HPDE6-E6E7 (cell line): ENCODE data around the gene SPC24.
"Not testable (repeated sequence)": the region's sequence is repeated elsewhere in the genome, so short reads cannot be mapped to it uniquely, and the experiment has no call there.

Experiments used
- DNase-seq: peaks from one replicate; pipeline ENCODE4 v3.0.0; 2011; ENCODE audit warnings: missing footprints; ENCODE audit errors: extremely low spot score

SPC24 gene

GRCh38 chr19:11191934-11192333 is 36.4 kb upstream of the SPC24 start:
- DNase-seq, result no peak

DNA sequence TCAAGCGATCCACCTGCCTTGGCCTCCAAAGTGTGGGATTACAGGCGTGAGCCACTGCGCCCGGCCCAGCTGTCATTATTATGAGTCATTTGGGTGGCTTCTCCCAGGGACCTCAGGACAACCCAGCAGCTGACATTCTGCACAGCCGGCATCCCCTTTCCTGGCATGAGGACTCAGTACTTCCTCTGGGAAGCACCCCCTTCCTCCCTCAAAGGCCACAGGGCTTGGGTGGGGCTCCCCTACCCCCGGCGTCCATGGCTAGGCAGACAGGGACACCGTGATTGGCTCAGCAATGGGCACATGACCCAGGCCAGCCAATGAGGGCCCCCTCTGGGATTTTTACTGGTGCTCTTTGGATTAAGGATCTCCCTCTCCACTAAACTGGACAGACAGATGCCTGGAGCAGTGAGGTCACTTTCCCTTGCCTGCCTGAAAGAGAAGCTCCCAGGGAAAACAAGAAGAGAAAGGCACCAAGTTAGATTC is 35.7 kb upstream of the SPC24 start:
- DNase-seq, result no peak

GRCh38 chr19:11190501-11190900 is 34.9 kb upstream of the SPC24 start:
- no peak for DNase-seq

GRCh38 chr19:11187441-11187840 is 31.9 kb upstream of the SPC24 start:
- DNase-seq, result no peak

DNA sequence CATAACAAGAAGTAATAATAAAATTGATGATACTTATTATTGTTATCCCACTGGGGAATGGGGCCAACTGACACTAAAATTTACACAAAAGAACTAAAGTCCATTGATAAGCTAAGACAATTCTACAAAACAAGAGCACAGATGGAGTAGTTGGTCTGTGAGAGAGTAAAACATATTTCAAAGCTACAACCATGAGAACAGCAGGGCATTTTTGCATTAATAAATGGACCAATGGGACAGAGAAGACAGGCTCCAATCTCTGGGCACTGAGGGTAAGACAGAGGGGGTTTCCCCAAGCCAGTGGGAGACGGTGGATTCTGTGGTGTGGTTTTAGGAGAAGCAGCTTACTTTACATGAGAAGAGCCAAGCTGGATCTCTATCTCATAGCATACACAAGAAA is 27.4 kb upstream of the SPC24 start:
- no peak for DNase-seq

DNA sequence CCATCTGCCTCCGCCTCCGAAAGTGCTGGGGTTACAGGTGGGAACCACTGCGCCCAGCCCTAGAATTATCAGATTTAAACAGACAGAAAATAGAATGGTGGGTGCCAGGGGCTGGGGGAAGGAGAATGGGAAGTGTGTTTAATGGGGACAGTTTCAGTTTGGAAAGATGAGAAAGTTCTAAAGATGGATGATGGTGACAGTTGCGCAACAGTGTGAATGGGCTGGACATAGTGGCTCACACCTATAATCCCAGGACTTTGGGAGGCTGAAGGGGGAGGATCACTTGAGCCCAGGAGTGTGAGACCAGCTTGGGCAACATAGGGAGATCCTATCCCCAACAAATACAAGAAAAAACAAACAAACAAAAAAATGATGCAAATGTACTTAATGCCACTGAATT is 25.9 kb upstream of the SPC24 start:
- no peak for DNase-seq

DNA sequence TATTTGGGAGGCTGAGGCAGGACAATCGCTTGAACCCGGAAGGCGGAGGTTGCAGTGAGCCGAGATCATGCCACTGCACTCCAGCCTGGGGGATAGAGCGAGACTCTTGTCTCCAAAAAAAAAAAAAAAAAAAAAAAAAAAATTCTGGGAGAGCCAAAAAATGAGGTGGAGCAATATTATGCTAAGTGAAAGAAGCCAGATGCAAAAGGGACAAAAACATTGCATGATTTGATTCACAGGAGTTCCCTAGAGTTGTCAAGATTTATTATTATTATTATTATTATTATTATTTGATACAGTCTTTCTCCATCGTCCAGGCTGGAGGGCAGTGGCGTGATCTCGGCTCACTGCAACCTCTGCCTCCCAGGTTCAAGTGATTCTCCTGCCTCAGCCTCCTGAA is 25.4 kb upstream of the SPC24 start:
- not testable (repeated sequence) for DNase-seq

- DNase-seq, result no peak
Measured at GRCh38 chr19:11180346-11180745, 24.8 kb upstream of the SPC24 start.

DNA sequence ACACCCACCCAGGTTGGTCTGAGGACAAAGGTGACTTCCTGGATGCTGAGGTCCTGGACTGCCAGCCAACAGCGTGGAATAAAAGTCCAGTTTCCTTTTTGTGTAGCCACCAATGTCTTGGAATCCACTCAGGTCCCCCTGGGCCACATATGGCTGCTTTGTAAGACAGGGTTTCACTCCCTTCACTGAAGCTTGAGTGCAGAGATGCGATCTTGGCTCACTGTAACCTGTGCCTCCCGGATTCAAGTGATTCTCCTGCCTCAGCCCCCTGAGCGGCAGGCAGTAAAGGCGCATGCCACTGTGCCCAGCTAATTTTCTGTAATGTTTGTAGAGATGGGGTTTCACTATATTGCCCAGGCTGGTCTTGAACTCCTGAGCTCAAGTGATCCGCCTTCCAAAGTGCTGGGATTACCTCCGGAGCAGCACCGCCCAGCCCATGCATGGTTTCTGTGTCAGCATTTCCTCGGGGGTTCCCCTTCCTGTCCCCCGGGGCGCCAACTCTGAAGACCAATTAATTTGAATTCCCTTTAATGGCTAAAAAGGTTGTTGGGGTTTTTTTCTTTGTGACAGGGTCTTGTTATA is 24.2 kb upstream of the SPC24 start:
- DNase-seq, result no peak

DNA sequence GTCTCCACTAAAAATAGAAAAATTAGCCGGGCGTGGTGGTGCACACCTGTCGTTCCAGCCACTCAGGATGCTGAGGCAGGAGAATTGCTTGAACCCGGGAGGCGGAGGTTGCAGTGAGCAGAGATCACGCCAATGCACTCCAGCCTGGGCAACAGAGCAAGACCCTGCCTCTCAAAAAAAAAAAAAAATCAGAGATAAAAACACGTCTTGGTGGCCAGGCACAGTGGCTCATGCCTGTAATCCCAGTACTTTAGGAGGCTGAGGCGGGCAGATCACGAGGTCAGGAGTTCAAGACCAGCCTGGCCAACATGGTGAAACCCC is 23.5 kb upstream of the SPC24 start:
- not testable (repeated sequence) for DNase-seq

DNA sequence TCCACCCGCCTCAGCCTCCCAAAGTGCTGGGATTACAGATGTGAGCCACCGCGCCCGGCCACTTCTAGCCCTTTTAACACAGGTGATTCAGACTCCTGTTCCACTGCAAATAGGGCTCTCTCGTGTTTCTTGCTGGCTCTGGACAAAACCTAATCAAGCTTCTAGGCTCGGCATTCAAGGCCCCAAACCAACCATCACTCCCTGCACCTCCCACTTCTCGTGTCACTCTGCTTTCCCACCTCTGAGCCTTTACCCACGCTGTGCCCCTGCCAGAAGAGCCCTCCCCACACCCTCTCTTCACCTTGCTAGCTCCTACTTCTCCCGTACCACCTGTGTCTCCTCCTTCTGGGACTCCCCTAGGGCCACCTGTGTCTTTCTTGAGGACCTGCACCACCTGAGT is 22.0 kb upstream of the SPC24 start:
- DNase-seq, result no peak

DNA sequence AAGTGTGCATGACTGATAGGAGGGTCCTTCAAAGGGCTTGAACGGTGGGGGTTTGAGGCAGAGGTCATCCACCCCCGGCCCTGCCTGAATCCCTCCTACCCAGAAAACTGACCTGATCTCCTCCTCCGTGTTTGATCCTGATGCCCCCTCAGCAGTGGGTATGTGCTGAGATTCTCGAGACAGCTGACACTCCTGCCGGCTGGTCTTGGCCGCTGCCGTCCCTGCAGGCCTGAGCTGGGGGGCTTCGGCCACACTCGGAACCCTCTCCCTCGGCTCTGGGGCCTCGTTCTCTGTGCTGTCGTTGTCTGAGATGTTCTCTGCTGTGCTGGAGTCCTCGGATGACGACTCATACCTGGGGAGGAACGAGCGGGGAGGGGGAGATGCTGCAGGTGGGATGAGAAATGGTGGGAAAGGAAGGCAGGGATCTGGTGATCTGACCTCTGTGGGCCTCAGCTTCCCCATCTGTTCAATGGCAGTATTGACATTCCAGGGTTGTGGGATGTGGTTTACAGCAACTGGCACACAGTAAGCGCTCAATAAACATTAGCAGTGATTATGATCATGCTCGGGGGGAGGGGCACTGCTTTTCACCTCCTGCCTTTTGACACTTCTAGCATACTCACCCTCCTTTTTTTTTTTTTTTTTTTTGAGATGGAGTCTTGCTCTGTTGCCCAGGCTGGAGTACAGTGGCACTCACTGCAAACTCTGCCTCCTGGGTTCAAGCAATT is 21.0 kb upstream of the SPC24 start:
- no peak for DNase-seq

- no peak for DNase-seq
Measured at GRCh38 chr19:11175920-11176319, 20.3 kb upstream of the SPC24 start.

GRCh38 chr19:11174336-11174735 is 18.8 kb upstream of the SPC24 start:
- no peak for DNase-seq

GRCh38 chr19:11173516-11174155 is 18.1 kb upstream of the SPC24 start:
- DNase-seq, result no peak

- no peak for DNase-seq
Measured at GRCh38 chr19:11172576-11172975, 17.0 kb upstream of the SPC24 start.

DNA sequence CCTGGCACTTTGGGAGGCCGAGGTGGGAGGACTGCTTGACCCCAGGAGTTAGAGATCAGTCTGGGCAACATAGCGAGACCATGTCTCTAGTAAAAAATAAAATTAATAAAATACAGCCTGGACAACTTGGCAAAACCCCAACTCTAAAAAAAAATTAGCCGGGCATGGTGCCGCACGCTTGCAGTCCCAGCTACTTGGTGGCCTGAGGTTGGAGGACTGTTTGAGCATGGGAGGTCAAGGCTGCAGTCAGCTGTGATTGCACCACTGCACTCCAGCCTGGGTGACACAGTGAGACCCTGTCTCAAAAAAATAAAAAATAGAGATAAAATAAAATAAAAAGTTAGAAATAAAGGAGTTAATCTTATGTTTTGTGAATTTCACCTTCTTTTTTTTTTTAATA is 15.6 kb upstream of the SPC24 start:
- no peak for DNase-seq

GRCh38 chr19:11169896-11170678 is 14.5 kb upstream of the SPC24 start:
- DNase-seq, result no peak

GRCh38 chr19:11168568-11168967 is 13.0 kb upstream of the SPC24 start:
- peak; percentile 92 for DNase-seq

DNA sequence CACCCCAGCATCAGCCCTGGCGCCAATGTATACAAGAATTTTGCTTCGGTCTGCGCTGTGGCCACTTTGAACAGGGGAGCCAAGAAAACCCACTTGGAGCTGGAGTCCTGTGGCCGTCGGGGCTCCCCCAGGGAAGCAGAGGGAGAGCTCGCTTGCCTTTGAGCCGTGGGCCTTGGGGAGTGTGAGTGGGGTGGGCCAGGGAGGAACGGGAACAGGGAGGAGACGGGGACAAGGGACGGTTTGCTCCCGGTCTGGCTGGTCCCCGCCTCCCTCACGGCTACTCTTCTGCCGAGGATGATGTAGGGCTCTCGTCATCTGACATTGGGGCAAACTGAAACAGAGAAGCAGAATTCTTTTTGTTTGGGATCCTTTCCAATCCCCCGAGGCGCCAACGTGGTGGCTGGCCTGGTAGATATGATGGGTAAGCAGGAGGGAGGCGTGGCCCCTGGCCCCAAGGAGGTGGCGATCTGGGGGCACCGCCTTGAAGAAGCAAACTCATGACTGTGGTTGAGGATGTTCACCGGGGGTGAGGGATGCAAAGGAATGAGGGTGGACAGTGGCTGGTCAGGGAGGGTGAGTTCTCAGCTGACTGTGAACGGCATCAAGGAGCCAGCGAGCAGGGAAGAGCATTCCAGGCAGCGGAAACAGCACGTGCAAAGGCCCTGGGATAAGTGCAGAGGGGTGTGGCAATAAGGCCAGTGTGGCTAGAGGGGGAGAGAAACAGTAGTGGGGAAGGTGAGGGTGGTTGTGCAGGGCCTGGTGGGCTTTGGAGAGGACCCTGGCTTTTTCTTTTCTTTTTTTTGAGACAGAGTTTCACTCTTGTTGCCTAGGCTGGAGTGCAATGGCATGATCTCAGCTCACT is 10.9 kb upstream of the SPC24 start:
- DNase-seq, result no peak

GRCh38 chr19:11165486-11166030 is 10.0 kb upstream of the SPC24 start:
- no peak for DNase-seq
